Measurements from ENCODE around the gene PRPF6.

The PRPF6 gene

DNA sequence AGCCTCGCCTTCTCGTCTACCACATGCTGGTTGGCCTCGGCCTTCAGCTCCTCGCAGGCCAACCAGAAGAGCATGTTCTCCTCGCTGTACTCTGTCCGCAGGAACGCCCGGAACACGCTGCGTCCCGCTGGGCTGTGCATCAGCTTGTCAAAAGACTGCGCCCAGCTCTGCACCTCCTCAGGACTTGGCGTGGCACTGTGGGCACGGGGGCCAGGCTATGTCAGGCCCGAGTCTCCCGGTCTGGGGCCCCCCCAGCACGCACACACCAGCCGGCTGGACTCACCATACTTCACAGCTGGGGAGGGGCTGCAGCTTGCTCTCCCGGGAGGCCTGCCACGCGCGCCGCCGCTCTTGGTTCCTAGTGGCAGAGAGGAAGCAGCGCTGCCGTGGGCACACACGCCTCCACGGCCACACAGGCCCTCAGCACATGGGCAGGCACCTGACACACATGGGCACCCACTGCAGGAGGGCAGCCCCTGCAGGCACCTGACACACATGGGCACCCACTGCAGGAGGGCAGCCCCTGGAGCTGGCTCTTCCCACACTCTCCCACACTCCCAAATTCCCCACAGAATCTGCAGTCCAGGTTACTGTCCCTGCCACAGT lies 93.4 kb downstream of the PRPF6 start:
- H2AK5ac ChIP-seq (ENCODE audit: low read length, severe bottlenecking): no peak overlapping the region
- H3K27me3 ChIP-seq (ENCODE audit: control insufficient read depth in 1 of 2, insufficient read depth in 1 of 2, low read length in 2 of 2): no peaks in the 10 kb centered on the region
- no peak overlapping the region for H3K14ac ChIP-seq (ENCODE audit: low read length in 2 of 2)
- no peak overlapping the region for H2BK120ac ChIP-seq (ENCODE audit: low read depth, low read length)
- H3K79me1 ChIP-seq (replicated peaks; ENCODE audit: low read length, poor library complexity, severe bottlenecking): peaks cover 24% of the 10 kb centered on the region
- H3K9ac ChIP-seq (ENCODE audit: low read length): no peak overlapping the region
- H2BK15ac ChIP-seq (ENCODE audit: low read depth, poor library complexity, severe bottlenecking): no peak overlapping the region
- no peak overlapping the region for H4K91ac ChIP-seq (ENCODE audit: low read length)
- no peak overlapping the region for H2BK12ac ChIP-seq (ENCODE audit: low read length in 2 of 2)
- 95% methylated on average over 28 of the region's 28 CpGs for WGBS
- no peak overlapping the region for H4K8ac ChIP-seq (ENCODE audit: low read length)
- H2BK5ac ChIP-seq (ENCODE audit: low read depth, low read length, poor library complexity, severe bottlenecking): no peak overlapping the region
- H3K4me2 ChIP-seq (ENCODE audit: low read length, poor library complexity, severe bottlenecking): no peak overlapping the region
- DNase-seq: no peak
- H3K36me3 ChIP-seq (ENCODE audit: control insufficient read depth in 1 of 2, insufficient read depth in 2 of 2, low read depth in 1 of 2, low read length in 2 of 2): peaks cover 17 to 69% of the 10 kb centered on the region in 2 experiments
- H3K27ac ChIP-seq (ENCODE audit: low read length, poor library complexity, severe bottlenecking): no peak overlapping the region
- peaks cover 26% of the 10 kb centered on the region for H3K4me1 ChIP-seq (ENCODE audit: control insufficient read depth, insufficient read depth, low read depth, low read length)
- no peak overlapping the region for H3K4ac ChIP-seq (ENCODE audit: low read depth in 1 of 2, low read length in 2 of 2)
- H3K23ac ChIP-seq (ENCODE audit: low read length in 2 of 2): no peak overlapping the region
- H3K18ac ChIP-seq (ENCODE audit: low read depth in 1 of 2, low read length in 2 of 2): no peak overlapping the region
- H3K4me3 ChIP-seq (ENCODE audit: insufficient read depth in 1 of 2, low read depth in 1 of 2, low read length in 2 of 2): no peak overlapping the region
- H3K9me3 ChIP-seq (ENCODE audit: control insufficient read depth, low read length): no peaks in the 10 kb centered on the region
- no peak overlapping the region for H2AFZ ChIP-seq (ENCODE audit: low read depth, low read length)

DNA sequence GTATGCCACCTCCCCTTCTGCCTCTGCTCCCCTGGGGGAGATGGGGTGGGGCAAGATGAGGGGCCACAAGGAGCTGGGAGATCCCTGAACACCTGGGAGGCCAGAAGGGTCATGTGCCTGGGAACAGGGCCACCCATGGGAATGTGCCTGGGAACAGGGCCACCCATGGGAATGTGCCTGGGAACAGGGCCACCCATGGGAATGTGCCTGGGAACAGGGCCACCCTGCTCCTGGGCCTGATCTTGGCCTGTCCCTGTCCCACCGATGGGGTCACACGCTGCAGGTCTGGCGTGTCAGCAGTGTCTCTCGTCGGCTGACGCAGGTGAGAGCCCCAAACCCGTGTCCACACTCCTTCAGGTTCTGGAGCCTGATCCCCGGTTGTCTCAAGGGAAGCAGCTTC lies 94.0 kb downstream of the PRPF6 start:
- Histone ChIP-seq H3K4me3 (ENCODE audit: insufficient read depth in 1 of 2, low read depth in 1 of 2, low read length in 2 of 2) (no peak overlapping the region), H2BK120ac (ENCODE audit: low read depth, low read length) (no peak overlapping the region), H3K4me1 (ENCODE audit: control insufficient read depth, insufficient read depth, low read depth, low read length) (peaks cover 20% of the 10 kb centered on the region), H3K4me2 (ENCODE audit: low read length, poor library complexity, severe bottlenecking) (no peak overlapping the region), H4K91ac (ENCODE audit: low read length) (no peak overlapping the region), H3K9ac (ENCODE audit: low read length) (no peak overlapping the region), H3K23ac (ENCODE audit: low read length in 2 of 2) (no peak overlapping the region), H2AFZ (ENCODE audit: low read depth, low read length) (no peak overlapping the region), H3K9me3 (ENCODE audit: control insufficient read depth, low read length) (no peaks in the 10 kb centered on the region), H3K79me1 (replicated peaks; ENCODE audit: low read length, poor library complexity, severe bottlenecking) (peaks cover 24% of the 10 kb centered on the region), H2AK5ac (ENCODE audit: low read length, severe bottlenecking) (no peak overlapping the region), H2BK5ac (ENCODE audit: low read depth, low read length, poor library complexity, severe bottlenecking) (no peak overlapping the region), H3K36me3 (ENCODE audit: control insufficient read depth in 1 of 2, insufficient read depth in 2 of 2, low read depth in 1 of 2, low read length in 2 of 2) (peaks cover 17 to 64% of the 10 kb centered on the region in 2 experiments), H3K18ac (ENCODE audit: low read depth in 1 of 2, low read length in 2 of 2) (no peak overlapping the region), H4K8ac (ENCODE audit: low read length) (no peak overlapping the region), H3K4ac (ENCODE audit: low read depth in 1 of 2, low read length in 2 of 2) (no peak overlapping the region), H2BK15ac (ENCODE audit: low read depth, poor library complexity, severe bottlenecking) (no peak overlapping the region), H3K14ac (ENCODE audit: low read length in 2 of 2) (no peak overlapping the region), H3K27ac (ENCODE audit: low read length, poor library complexity, severe bottlenecking) (no peak overlapping the region), H2BK12ac (ENCODE audit: low read length in 2 of 2) (no peak overlapping the region), H3K27me3 (ENCODE audit: control insufficient read depth in 1 of 2, insufficient read depth in 1 of 2, low read length in 2 of 2) (no peaks in the 10 kb centered on the region)
- DNase-seq: no peak
- WGBS: 95% methylated on average over 8 of the region's 8 CpGs

DNA sequence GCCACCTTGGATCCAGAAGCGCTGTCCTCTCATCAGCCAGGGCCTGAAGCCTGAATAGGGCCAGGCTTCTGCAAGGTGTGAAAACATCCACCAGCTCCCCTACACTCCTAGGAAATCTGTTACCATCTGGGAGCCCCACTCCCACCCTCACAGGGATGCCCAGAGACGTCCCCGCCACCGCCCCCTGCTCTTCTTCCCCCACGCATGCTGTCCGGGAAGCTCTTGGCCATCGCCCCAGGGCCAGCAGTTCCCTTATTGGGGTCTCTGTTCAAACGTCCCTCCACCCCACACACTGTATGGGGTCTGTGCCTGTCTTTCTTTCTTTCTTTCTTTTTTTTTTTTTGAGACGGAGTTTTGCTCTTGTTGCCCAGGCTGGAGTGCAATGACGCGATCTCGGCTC lies 94.6 kb downstream of the PRPF6 start:
- H3K4ac ChIP-seq (ENCODE audit: low read depth in 1 of 2, low read length in 2 of 2): no peak overlapping the region
- H3K79me1 ChIP-seq (replicated peaks; ENCODE audit: low read length, poor library complexity, severe bottlenecking): peaks cover 24% of the 10 kb centered on the region
- no peak overlapping the region for H2AK5ac ChIP-seq (ENCODE audit: low read length, severe bottlenecking)
- no peak overlapping the region for H2BK5ac ChIP-seq (ENCODE audit: low read depth, low read length, poor library complexity, severe bottlenecking)
- H3K18ac ChIP-seq (ENCODE audit: low read depth in 1 of 2, low read length in 2 of 2): no peak overlapping the region
- no peak overlapping the region for H3K4me2 ChIP-seq (ENCODE audit: low read length, poor library complexity, severe bottlenecking)
- no peaks in the 10 kb centered on the region for H3K27me3 ChIP-seq (ENCODE audit: control insufficient read depth in 1 of 2, insufficient read depth in 1 of 2, low read length in 2 of 2)
- H4K91ac ChIP-seq (ENCODE audit: low read length): no peak overlapping the region
- no peak for DNase-seq
- 90% methylated on average over 12 of the region's 12 CpGs for WGBS
- H2AFZ ChIP-seq (ENCODE audit: low read depth, low read length): no peak overlapping the region
- H3K36me3 ChIP-seq (ENCODE audit: control insufficient read depth in 1 of 2, insufficient read depth in 2 of 2, low read depth in 1 of 2, low read length in 2 of 2): peaks cover 17 to 58% of the 10 kb centered on the region in 2 experiments
- H2BK12ac ChIP-seq (ENCODE audit: low read length in 2 of 2): no peak overlapping the region
- no peak overlapping the region for H4K8ac ChIP-seq (ENCODE audit: low read length)
- H3K9ac ChIP-seq (ENCODE audit: low read length): no peak overlapping the region
- H3K27ac ChIP-seq (ENCODE audit: low read length, poor library complexity, severe bottlenecking): no peak overlapping the region
- no peak overlapping the region for H3K14ac ChIP-seq (ENCODE audit: low read length in 2 of 2)
- H3K4me1 ChIP-seq (ENCODE audit: control insufficient read depth, insufficient read depth, low read depth, low read length): peaks cover 21% of the 10 kb centered on the region
- no peak overlapping the region for H3K23ac ChIP-seq (ENCODE audit: low read length in 2 of 2)
- no peak overlapping the region for H2BK120ac ChIP-seq (ENCODE audit: low read depth, low read length)
- H3K9me3 ChIP-seq (ENCODE audit: control insufficient read depth, low read length): no peaks in the 10 kb centered on the region
- no peak overlapping the region for H3K4me3 ChIP-seq (ENCODE audit: insufficient read depth in 1 of 2, low read depth in 1 of 2, low read length in 2 of 2)
- H2BK15ac ChIP-seq (ENCODE audit: low read depth, poor library complexity, severe bottlenecking): no peak overlapping the region

DNA sequence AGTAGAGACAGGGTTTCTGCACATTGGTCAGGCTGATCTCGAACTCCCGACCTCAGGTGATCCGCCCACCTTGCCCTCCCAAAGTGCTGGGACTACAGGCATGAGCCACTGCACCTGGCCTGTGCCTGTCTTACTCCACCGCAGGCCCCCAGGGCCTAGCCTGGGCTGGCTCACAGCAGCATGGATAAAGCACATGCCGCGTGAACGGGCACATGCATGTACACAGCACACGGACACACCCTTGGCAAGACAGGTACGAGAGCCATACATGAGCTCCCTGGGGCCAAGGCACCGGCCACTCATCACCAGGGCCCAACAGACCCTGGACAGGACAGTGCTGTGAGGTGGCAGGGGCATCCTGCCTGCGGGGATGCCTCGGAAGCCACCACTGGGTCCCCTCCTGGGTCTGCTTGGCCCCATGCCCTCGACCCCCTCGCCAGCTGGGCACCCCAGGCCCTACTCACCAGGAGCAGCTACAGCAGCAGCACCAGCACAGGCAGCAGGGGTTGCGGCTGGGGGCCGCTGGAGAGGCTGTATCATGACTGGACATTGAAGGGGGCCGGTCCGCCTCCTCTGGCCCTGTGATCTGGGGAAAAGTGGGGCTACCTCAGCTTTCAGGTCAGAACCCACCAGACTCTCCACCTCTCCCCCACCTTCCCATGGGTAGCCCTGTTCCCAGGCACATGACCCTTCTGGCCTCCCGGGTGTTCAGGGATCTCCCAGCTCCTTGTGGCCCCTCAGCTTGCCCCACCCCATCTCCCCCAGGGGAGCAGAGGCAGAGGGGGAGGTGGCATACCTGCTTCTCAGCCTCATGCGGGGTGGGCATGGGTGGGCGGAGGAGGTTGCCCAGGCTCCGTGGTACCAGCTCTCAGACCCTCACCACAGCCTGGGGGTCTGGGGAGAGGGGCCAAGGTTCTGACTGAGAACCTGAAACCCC lies 95.4 kb downstream of the PRPF6 start:
- Histone ChIP-seq H3K4ac (ENCODE audit: low read depth in 1 of 2, low read length in 2 of 2) (no peak overlapping the region), H3K4me1 (ENCODE audit: control insufficient read depth, insufficient read depth, low read depth, low read length) (peaks cover 22% of the 10 kb centered on the region), H3K79me1 (replicated peaks; ENCODE audit: low read length, poor library complexity, severe bottlenecking) (peaks cover 24% of the 10 kb centered on the region), H3K27ac (ENCODE audit: low read length, poor library complexity, severe bottlenecking) (no peak overlapping the region), H3K4me2 (ENCODE audit: low read length, poor library complexity, severe bottlenecking) (no peak overlapping the region), H3K14ac (ENCODE audit: low read length in 2 of 2) (no peak overlapping the region), H2AK5ac (ENCODE audit: low read length, severe bottlenecking) (no peak overlapping the region), H2BK15ac (ENCODE audit: low read depth, poor library complexity, severe bottlenecking) (no peak overlapping the region), H2BK120ac (ENCODE audit: low read depth, low read length) (no peak overlapping the region), H3K9me3 (ENCODE audit: control insufficient read depth, low read length) (no peaks in the 10 kb centered on the region), H2BK5ac (ENCODE audit: low read depth, low read length, poor library complexity, severe bottlenecking) (no peak overlapping the region), H4K91ac (ENCODE audit: low read length) (peak overlapping the region; percentile 14), H2AFZ (ENCODE audit: low read depth, low read length) (no peak overlapping the region), H3K4me3 (ENCODE audit: insufficient read depth in 1 of 2, low read depth in 1 of 2, low read length in 2 of 2) (no peak overlapping the region), H2BK12ac (ENCODE audit: low read length in 2 of 2) (no peak overlapping the region), H3K23ac (ENCODE audit: low read length in 2 of 2) (no peak overlapping the region), H3K18ac (ENCODE audit: low read depth in 1 of 2, low read length in 2 of 2) (no peak overlapping the region), H3K36me3 (ENCODE audit: control insufficient read depth in 1 of 2, insufficient read depth in 2 of 2, low read depth in 1 of 2, low read length in 2 of 2) (peaks cover 17 to 53% of the 10 kb centered on the region in 2 experiments), H3K27me3 (ENCODE audit: control insufficient read depth in 1 of 2, insufficient read depth in 1 of 2, low read length in 2 of 2) (peaks cover 0 to 3% of the 10 kb centered on the region in 2 experiments), H3K9ac (ENCODE audit: low read length) (no peak overlapping the region), H4K8ac (ENCODE audit: low read length) (no peak overlapping the region)
- WGBS: 97% methylated on average over 21 of the region's 22 CpGs
- DNase-seq: no peak

Measured in mesenchymal stem cell (in vitro differentiated cells and primary cell).